ENCODE results near the gene SEMA3A. TPM values are rescaled to one million over a fixed set of nuclear protein-coding genes. Genes with fewer than 3 reads are reported as not detected.

The SEMA3A gene
- total RNA-seq, 1 donor from 2014 or later = 134 TPM

DNA sequence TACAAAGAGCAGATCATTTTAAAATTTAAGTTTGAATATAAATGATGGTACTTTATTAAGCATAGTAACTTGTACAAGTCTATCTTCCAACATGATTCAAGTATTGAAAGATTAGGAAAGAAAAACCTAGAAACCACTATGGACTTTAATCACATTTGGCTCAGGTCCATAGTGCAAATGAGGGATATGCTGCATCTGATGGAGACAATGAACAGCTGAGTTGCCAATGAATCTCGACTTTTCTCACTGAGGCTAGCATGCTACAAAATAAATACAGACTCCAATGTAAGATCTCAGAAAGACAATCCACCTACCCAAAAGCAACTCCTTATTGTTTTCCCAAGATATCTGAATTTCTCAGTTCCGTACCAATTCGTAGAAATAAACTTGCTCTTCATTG lies 89.8 kb downstream of the SEMA3A start:
- Histone ChIP-seq H2AFZ (replicated peaks) (no peak overlapping the region), H3K36me3 (peaks cover 4% of the 10 kb centered on the region), H3K9me3 (ENCODE audit: low read depth) (no peaks in the 10 kb centered on the region), H3K9ac (no peak overlapping the region), H3F3A (ENCODE audit: low read depth) (peaks cover 30% of the 10 kb centered on the region), H3K4me3 (no peak overlapping the region), H4K20me1 (ENCODE audit: low read depth) (peaks cover 13% of the 10 kb centered on the region), H3K27me3 (no peaks in the 10 kb centered on the region), H3K79me2 (ENCODE audit: low read depth) (peaks cover 41% of the 10 kb centered on the region), H3K4me2 (no peak overlapping the region), H3K4me1 (peaks cover 27% of the 10 kb centered on the region), H3K27ac (no peak overlapping the region)
- H3K36me3 Mint-ChIP-seq = peaks cover 27% of the 10 kb centered on the region
- H3K4me3 Mint-ChIP-seq = no peak overlapping the region
- DNase-seq (ENCODE audit: low spot score) = no peak
- H3K4me1 Mint-ChIP-seq = peaks cover 19% of the 10 kb centered on the region
- no peak overlapping the region for H3K27ac Mint-ChIP-seq
- no peaks in the 10 kb centered on the region for H3K9me3 Mint-ChIP-seq
- TF ChIP-seq CTCF (IDR thresholded peaks at IDR 0.05) = no peak
- no peak for TF ChIP-seq EZH2phosphoT487 (IDR thresholded peaks at IDR 0.05)
- TF ChIP-seq EZH2 (IDR thresholded peaks at IDR 0.05) = no peak
- peaks cover 3% of the 10 kb centered on the region for H3K27me3 Mint-ChIP-seq (ENCODE audit: insufficient read depth, low read depth)

- no peak overlapping the region for H3K27ac ChIP-seq
- no peak overlapping the region for H3K4me3 ChIP-seq
- H3K9me3 Mint-ChIP-seq = no peaks in the 10 kb centered on the region
Observed at GRCh38 chr7:84102213-84102612, 92.4 kb downstream of the SEMA3A start.

DNA sequence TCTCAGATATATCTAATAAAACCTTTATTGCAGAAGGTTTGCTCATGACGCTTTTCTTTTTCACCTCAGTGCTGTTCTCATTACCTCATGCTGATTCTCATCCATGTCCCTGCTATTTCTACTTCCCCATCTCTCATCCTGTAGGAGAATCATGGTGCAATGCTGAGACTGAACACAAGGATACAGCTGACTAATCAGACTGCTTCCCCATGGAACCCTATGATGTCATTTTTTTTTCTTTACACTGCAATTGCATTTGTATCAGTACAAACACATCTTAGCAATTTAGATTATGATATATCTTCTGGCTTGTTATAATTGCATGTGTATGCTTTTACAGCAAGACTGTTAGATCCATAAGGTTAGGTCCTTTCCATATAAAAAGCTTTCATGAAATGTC lies 93.7 kb downstream of the SEMA3A start:
- peaks cover 4% of the 10 kb centered on the region for H4K20me1 ChIP-seq (ENCODE audit: low read depth)
- Mint-ChIP-seq H3K27ac (no peak overlapping the region), H3K9me3 (no peaks in the 10 kb centered on the region), H3K4me3 (no peak overlapping the region), H3K27me3 (ENCODE audit: insufficient read depth, low read depth) (no peaks in the 10 kb centered on the region), H3K36me3 (peaks cover 11% of the 10 kb centered on the region), H3K4me1 (peaks cover 8% of the 10 kb centered on the region)
- no peaks in the 10 kb centered on the region for H3K4me1 ChIP-seq
- no peak overlapping the region for H3K27ac ChIP-seq
- H3K9me3 ChIP-seq (ENCODE audit: low read depth) = no peaks in the 10 kb centered on the region
- DNase-seq (ENCODE audit: low spot score) = no peak
- no peak overlapping the region for H3K9ac ChIP-seq
- H2AFZ ChIP-seq (replicated peaks) = no peak overlapping the region
- no peak overlapping the region for H3K4me3 ChIP-seq
- no peak overlapping the region for H3K4me2 ChIP-seq
- H3K79me2 ChIP-seq (ENCODE audit: low read depth) = peaks cover 12% of the 10 kb centered on the region
- no peaks in the 10 kb centered on the region for H3K36me3 ChIP-seq
- H3F3A ChIP-seq (ENCODE audit: low read depth) = peaks cover 3% of the 10 kb centered on the region
- H3K27me3 ChIP-seq = no peaks in the 10 kb centered on the region
- TF ChIP-seq EZH2phosphoT487 (IDR thresholded peaks at IDR 0.05) = no peak

More at GRCh38 chr7:84102213-84102612, 92.4 kb downstream of the SEMA3A start:
- Histone ChIP-seq H3K9me3 (ENCODE audit: low read depth) (no peaks in the 10 kb centered on the region), H2AFZ (replicated peaks) (no peak overlapping the region), H4K20me1 (ENCODE audit: low read depth) (no peaks in the 10 kb centered on the region), H3K79me2 (ENCODE audit: low read depth) (peaks cover 22% of the 10 kb centered on the region), H3K9ac (no peak overlapping the region), H3K4me2 (no peak overlapping the region), H3K36me3 (no peaks in the 10 kb centered on the region), H3K4me1 (peaks cover 1% of the 10 kb centered on the region), H3K27me3 (no peaks in the 10 kb centered on the region), H3F3A (ENCODE audit: low read depth) (peaks cover 4% of the 10 kb centered on the region)
- Mint-ChIP-seq H3K4me1 (peaks cover 3% of the 10 kb centered on the region), H3K27ac (no peak overlapping the region), H3K36me3 (peaks cover 19% of the 10 kb centered on the region), H3K4me3 (no peak overlapping the region), H3K27me3 (ENCODE audit: insufficient read depth, low read depth) (no peaks in the 10 kb centered on the region)
- DNase-seq (ENCODE audit: low spot score) = no peak
- no peak for TF ChIP-seq CTCF (IDR thresholded peaks at IDR 0.05)
- no peak for TF ChIP-seq EZH2 (IDR thresholded peaks at IDR 0.05)
- no peak for TF ChIP-seq EZH2phosphoT487 (IDR thresholded peaks at IDR 0.05)

- H3K4me3 ChIP-seq = no peak overlapping the region
- H3K9me3 ChIP-seq (ENCODE audit: low read depth) = no peaks in the 10 kb centered on the region
- H3K79me2 ChIP-seq (ENCODE audit: low read depth) = peaks cover 4% of the 10 kb centered on the region
- no peaks in the 10 kb centered on the region for H3K27me3 Mint-ChIP-seq (ENCODE audit: insufficient read depth, low read depth)
- no peak overlapping the region for H3K27ac ChIP-seq
- no peaks in the 10 kb centered on the region for H3K9me3 Mint-ChIP-seq
- no peak for DNase-seq (ENCODE audit: low spot score)
- peaks cover 14% of the 10 kb centered on the region for H3K4me1 Mint-ChIP-seq
- peaks cover 3% of the 10 kb centered on the region for H3F3A ChIP-seq (ENCODE audit: low read depth)
- H2AFZ ChIP-seq (replicated peaks) = no peak overlapping the region
- no peak for TF ChIP-seq CTCF (IDR thresholded peaks at IDR 0.05)
- TF ChIP-seq EZH2phosphoT487 (IDR thresholded peaks at IDR 0.05) = no peak
- no peak for TF ChIP-seq EZH2 (IDR thresholded peaks at IDR 0.05)
- no peak overlapping the region for H3K9ac ChIP-seq
- H3K36me3 Mint-ChIP-seq = peaks cover 17% of the 10 kb centered on the region
- H3K27me3 ChIP-seq = no peaks in the 10 kb centered on the region
- no peak overlapping the region for H3K4me2 ChIP-seq
- no peaks in the 10 kb centered on the region for H3K4me1 ChIP-seq
- H3K27ac Mint-ChIP-seq = no peak overlapping the region
- no peaks in the 10 kb centered on the region for H3K36me3 ChIP-seq
- peaks cover 4% of the 10 kb centered on the region for H4K20me1 ChIP-seq (ENCODE audit: low read depth)
- H3K4me3 Mint-ChIP-seq = no peak overlapping the region
Observed at GRCh38 chr7:84095971-84096370, 98.6 kb downstream of the SEMA3A start.
